Neural cell (in vitro differentiated cells): ENCODE results near the gene SMIM43. TPM values are rescaled to one million over a fixed set of nuclear protein-coding genes. Genes with fewer than 3 reads are reported as not detected.

ENCODE experiments used
- H2AFZ ChIP-seq: fragments of 200-600, 300-800 bp; sonication (generic), shearing (Covaris generic); 2 replicates; pipeline ENCODE4 v1.6.0; 2014; ENCODE audit warnings: low read depth, mild to moderate bottlenecking, antibody characterized with exemption, low read length, moderate library complexity
- H3F3A ChIP-seq: fragments of 200-600 bp; shearing (Covaris generic); 2 replicates; pipeline ENCODE4 v1.6.1; 2016; ENCODE audit warnings: mild to moderate bottlenecking, moderate library complexity, mixed read lengths, antibody characterized with exemption, low read length; ENCODE audit not compliant: insufficient read depth, poor library complexity, severe bottlenecking
- H3K27ac ChIP-seq: fragments of 200-600, 300-800 bp; sonication (generic), shearing (Covaris generic); 2 replicates; pipeline ENCODE4 v1.5.1; 2014; ENCODE audit warnings: mild to moderate bottlenecking, low read length, moderate library complexity
- H3K27me3 ChIP-seq: fragments of 300-800, 200-600 bp; sonication (generic), shearing (Covaris generic); 2 replicates; pipeline ENCODE4 v1.6.0; 2014; ENCODE audit warnings: mild to moderate bottlenecking, low read depth, low read length, moderate library complexity; ENCODE audit not compliant: insufficient read depth
- H3K36me3 ChIP-seq: fragments of 300-800, 200-600 bp; sonication (generic), shearing (Covaris generic); 2 replicates; pipeline ENCODE4 v1.5.1; 2014; ENCODE audit warnings: mild to moderate bottlenecking, antibody characterized with exemption, low read length, moderate library complexity; ENCODE audit not compliant: insufficient read depth
- H3K4me2 ChIP-seq: fragments of 300-800, 200-600 bp; sonication (generic), shearing (Covaris generic); 2 replicates; pipeline ENCODE4 v1.6.0; 2014; ENCODE audit warnings: mild to moderate bottlenecking, low read length
- H3K4me3 ChIP-seq: fragments of 300-800, 200-600 bp; sonication (generic), shearing (Covaris generic); 2 replicates; pipeline ENCODE4 v1.5.1; 2014; ENCODE audit warnings: mild to moderate bottlenecking, low read length, moderate library complexity
- H3K79me2 ChIP-seq: fragments of 200-600 bp; shearing (Covaris generic); replicated peaks from 2 replicates; pipeline ENCODE4 v1.6.0; 2014; ENCODE audit warnings: mild to moderate bottlenecking, low read length, moderate library complexity; ENCODE audit not compliant: insufficient read depth
- H3K9ac ChIP-seq: fragments of 300-800, 200-600 bp; sonication (generic), shearing (Covaris generic); 2 replicates; pipeline ENCODE4 v1.6.1; 2016; ENCODE audit warnings: mild to moderate bottlenecking, low read length, mixed read lengths
- H3K9me2 ChIP-seq: fragments of 200-600 bp; shearing (Covaris generic); 2 replicates; pipeline ENCODE4 v1.6.1; 2016; ENCODE audit warnings: mild to moderate bottlenecking, low read length, mixed read lengths; ENCODE audit not compliant: insufficient read depth
- H3K9me3 ChIP-seq: fragments of 200-600, 300-800 bp; sonication (generic), shearing (Covaris generic); 2 replicates; pipeline ENCODE4 v1.6.1; 2016; ENCODE audit warnings: mild to moderate bottlenecking, mixed run types, low read length, moderate library complexity, mixed read lengths
- H4K20me1 ChIP-seq: fragments of 200-600 bp; shearing (Covaris generic); 2 replicates; pipeline ENCODE4 v1.6.1; 2016; ENCODE audit warnings: mild to moderate bottlenecking, mixed run types; ENCODE audit not compliant: insufficient read depth
- CTCF ChIP-seq: fragments of 450-650 bp; IDR thresholded peaks from 2 replicates; pipeline ENCODE4 v1.5.1; 2014; ENCODE audit warnings: antibody characterized with exemption, mild to moderate bottlenecking, moderate library complexity; ENCODE audit not compliant: poor library complexity, severe bottlenecking
- EP300 ChIP-seq: fragments of 450-650 bp; conservative IDR thresholded peaks from 2 replicates; pipeline ENCODE4 v1.6.1; 2014; ENCODE audit warnings: antibody characterized with exemption, mild to moderate bottlenecking, moderate library complexity; ENCODE audit not compliant: poor library complexity, severe bottlenecking
- EZH2 ChIP-seq: fragments of 200-600, 300-800 bp; shearing (Covaris generic), sonication (generic); IDR thresholded peaks from 2 replicates; pipeline ENCODE4 v1.6.1; 2014; ENCODE audit warnings: antibody characterized with exemption, low read length, borderline replicate concordance, mild to moderate bottlenecking; ENCODE audit not compliant: insufficient read depth, poor library complexity, severe bottlenecking
- MXI1 ChIP-seq: fragments of 450-650 bp; conservative IDR thresholded peaks from 2 replicates; pipeline ENCODE4 v1.6.1; 2014; ENCODE audit warnings: antibody characterized with exemption, mild to moderate bottlenecking; ENCODE audit not compliant: poor library complexity, severe bottlenecking
- POLR2AphosphoS5 ChIP-seq: IDR thresholded peaks from 2 replicates; pipeline ENCODE4 v1.6.1; 2012
- RAD21 ChIP-seq: fragments of 450-650 bp; conservative IDR thresholded peaks from 2 replicates; pipeline ENCODE4 v1.6.1; 2014; ENCODE audit warnings: antibody characterized with exemption, mild to moderate bottlenecking, moderate library complexity
- REST ChIP-seq: IDR thresholded peaks from 2 replicates; pipeline ENCODE4 v1.6.1; 2012; ENCODE audit warnings: borderline replicate concordance
- SMC3 ChIP-seq: fragments of 450-650 bp; conservative IDR thresholded peaks from 2 replicates; pipeline ENCODE4 v1.6.1; 2014; ENCODE audit warnings: antibody characterized with exemption, mild to moderate bottlenecking, moderate library complexity; ENCODE audit not compliant: poor library complexity
- TAF1 ChIP-seq: IDR thresholded peaks from 2 replicates; pipeline ENCODE4 v1.6.1; 2012; ENCODE audit warnings: low read depth
- polyA plus RNA-seq: library from polyadenylated mRNA; depleted of rRNA; stranded (reverse); fragments of >200 nt; gene quantifications from 2 replicates; pipeline ENCODE4 v1.2.3, GENCODE V29; 2014

SMIM43 gene
- polyA plus RNA-seq, 1 donor from 2014 or later = 0.17 TPM

- no peaks in the 10 kb centered on the region for H3K79me2 ChIP-seq
- no peak overlapping the region for H2AFZ ChIP-seq
- H3K4me2 ChIP-seq = no peak overlapping the region
- no peaks in the 10 kb centered on the region for H3K9me3 ChIP-seq
- H3K4me3 ChIP-seq = peak overlapping the region; percentile 73
- H3K27ac ChIP-seq = no peak overlapping the region
- no peaks in the 10 kb centered on the region for H3K9me2 ChIP-seq
- peak overlapping the region; percentile 29 for H3K9ac ChIP-seq
- no peaks in the 10 kb centered on the region for H3K36me3 ChIP-seq
- peaks cover 44% of the 10 kb centered on the region for H3K27me3 ChIP-seq
- TF ChIP-seq CTCF (no peak), POLR2AphosphoS5 (no peak), REST (no peak), MXI1 (no peak), EP300 (no peak), TAF1 (no peak), RAD21 (no peak), SMC3 (no peak), EZH2 (no peak)
- H4K20me1 ChIP-seq = no peaks in the 10 kb centered on the region
- H3F3A ChIP-seq = no peaks in the 10 kb centered on the region
Observed at GRCh38 chr4:121764303-121764701, 662 bp downstream of the SMIM43 start.

GRCh38 chr4:121760205-121760604 is 4.8 kb downstream of the SMIM43 start:
- no peak overlapping the region for H3K27ac ChIP-seq
- no peaks in the 10 kb centered on the region for H3K9me2 ChIP-seq
- H2AFZ ChIP-seq = no peak overlapping the region
- H3K79me2 ChIP-seq = no peaks in the 10 kb centered on the region
- no peak for TF ChIP-seq MXI1
- TF ChIP-seq POLR2AphosphoS5 = no peak
- TF ChIP-seq RAD21 = no peak
- TF ChIP-seq TAF1 = no peak
- TF ChIP-seq CTCF = no peak
- TF ChIP-seq SMC3 = no peak
- no peak for TF ChIP-seq EP300
- no peak for TF ChIP-seq REST
- TF ChIP-seq EZH2 = no peak
- no peaks in the 10 kb centered on the region for H4K20me1 ChIP-seq
- H3F3A ChIP-seq = no peaks in the 10 kb centered on the region
- H3K4me3 ChIP-seq = no peak overlapping the region
- H3K9ac ChIP-seq = no peak overlapping the region
- no peak overlapping the region for H3K4me2 ChIP-seq
- H3K36me3 ChIP-seq = no peaks in the 10 kb centered on the region
- H3K9me3 ChIP-seq = no peaks in the 10 kb centered on the region
- peaks cover 20% of the 10 kb centered on the region for H3K27me3 ChIP-seq
